NCI-H2227 treated with DMSO at 0.1 percent for 48 hours (cell line): ENCODE results near the gene ARHGEF35.
"Not testable (repeated sequence)": the region's sequence is repeated elsewhere in the genome, so short reads cannot be mapped to it uniquely, and the experiment has no call there.

ENCODE experiments used
- DNase-seq: peaks from one replicate; lab custom pipeline; 2025; lab: John Stamatoyannopoulos, UW

ARHGEF35 gene

DNA sequence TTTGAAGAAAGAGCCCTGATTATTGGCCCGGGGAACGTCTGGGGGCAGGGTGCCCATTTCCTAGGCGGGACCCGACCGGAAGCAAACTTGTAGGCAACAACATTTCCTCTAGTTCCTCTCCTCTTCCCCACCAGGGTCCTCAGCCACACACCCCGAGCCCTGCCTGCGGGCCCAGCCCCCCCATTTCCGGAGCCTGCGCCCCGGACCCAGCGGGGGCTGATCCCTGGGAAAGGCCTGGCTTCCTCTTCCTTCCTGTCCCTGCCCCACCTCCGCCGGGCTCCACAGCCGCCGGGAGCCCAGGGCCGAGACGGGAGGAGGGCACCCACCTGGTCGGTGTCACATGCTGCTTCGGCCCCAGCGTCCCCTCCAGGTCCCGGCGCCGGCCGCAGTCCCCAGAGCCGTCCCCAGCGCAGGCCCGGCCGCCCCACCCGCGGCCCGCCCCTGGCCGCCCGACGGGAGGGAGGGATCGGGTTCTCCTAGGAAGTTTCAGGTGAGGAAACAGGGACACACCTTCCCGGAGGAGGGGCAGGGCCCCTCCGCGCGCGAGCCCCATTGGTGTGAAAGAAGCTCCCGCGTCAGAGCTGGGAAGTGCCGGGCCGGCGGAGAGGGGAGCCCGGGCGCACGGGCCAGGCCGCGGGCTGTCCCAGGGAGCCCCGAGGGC, at the start of gene ARHGEF35:
Gene ARHGEF35, minus strand, starts transcription at position 622 of the 661 bp plus-strand sequence. CDS start 7,450 bp downstream, outside the sequence.
- DNase-seq: not testable (repeated sequence)

DNA sequence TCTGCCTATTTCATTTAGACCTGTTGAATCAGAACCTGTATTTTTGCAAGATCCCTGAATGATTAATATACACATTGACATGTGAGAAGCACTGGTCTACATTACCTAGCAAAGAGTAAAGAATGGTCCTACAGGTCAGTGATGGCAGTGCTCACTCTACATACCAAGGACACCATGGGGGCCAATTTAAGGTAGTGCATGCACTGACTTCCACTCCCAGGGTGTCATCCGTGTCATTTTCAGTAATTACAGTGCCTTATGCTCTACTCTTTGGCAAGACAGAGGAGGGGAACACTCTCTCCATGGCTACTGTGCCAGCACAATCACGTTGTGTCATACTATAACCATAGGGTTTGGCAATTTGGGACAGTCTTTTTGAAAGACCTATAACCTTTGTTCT, 49.7 kb upstream of the ARHGEF35 start:
- not testable (repeated sequence) for DNase-seq

GRCh38 chr7:144239365-144239764, 43.7 kb upstream of the ARHGEF35 start, which contains the start of gene OR2A42:
OR2A42 (minus strand) TSS chr7:144239605; CDS start chr7:144232843, 6,762 bp downstream.
- DNase-seq: not testable (repeated sequence)

GRCh38 chr7:144238530-144239082, 43.0 kb upstream of the ARHGEF35 start:
- not testable (repeated sequence) for DNase-seq

DNA sequence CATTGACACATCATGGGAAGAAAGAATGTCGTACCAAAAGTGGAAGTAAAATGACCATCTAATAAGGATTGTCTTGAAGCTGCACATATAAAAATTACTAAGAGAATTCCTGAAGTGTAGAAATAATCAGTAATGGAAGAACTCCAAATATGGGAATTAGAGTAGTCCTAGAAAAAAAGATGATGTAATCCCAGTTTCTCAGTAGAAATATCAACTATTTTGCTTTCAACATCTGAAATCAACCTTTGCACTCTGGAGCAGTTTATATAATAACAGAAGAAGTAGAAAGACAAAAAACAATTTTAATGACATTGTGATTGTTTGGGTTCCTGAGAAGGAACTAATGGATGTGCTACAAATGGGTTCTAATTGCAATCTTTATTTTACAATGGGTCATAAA, 37.4 kb upstream of the ARHGEF35 start:
- DNase-seq: not testable (repeated sequence)

- DNase-seq: not testable (repeated sequence)
Measured at GRCh38 chr7:144231027-144231426, 35.4 kb upstream of the ARHGEF35 start.

DNA sequence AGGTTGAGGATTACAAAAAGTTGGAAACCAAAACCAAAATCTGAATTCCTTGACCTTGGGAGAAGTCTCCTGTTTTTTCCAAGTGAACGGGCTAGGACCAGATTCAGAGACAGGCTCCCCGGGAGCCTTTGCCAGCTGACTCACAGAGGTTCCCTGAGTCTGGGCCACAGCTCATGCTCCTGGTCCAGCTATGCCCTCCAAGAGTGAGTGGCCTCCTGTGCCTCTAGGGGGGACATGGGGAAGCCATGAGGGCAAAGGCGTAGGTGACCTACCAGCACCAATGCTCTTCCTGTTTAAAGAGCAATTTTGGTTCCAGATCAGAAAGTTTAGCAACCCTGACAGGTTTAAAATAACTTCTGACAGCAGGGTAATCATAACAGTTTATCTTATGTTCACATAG, 33.2 kb upstream of the ARHGEF35 start:
- not testable (repeated sequence) for DNase-seq

- not testable (repeated sequence) for DNase-seq
Measured at GRCh38 chr7:144226866-144227265, 31.2 kb upstream of the ARHGEF35 start.

DNA sequence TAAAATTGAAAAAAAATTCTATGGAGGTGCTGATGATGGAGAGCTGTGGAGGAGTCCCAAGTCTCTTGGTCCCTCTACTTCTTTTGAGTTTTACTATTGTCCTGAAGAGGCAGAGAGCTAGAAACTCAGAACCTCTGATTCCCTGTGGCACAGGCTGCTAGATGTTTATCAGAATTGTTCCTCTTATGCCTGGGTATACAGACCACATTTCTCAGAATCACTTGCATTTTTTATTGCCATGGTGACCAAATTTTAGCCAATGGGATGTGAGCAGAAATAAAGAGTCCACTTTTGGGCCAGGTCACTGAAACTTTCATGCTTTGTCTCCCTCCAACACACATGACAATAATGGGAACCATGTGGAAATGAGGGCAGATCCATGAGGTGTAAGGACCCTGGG, 28.0 kb upstream of the ARHGEF35 start:
- not testable (repeated sequence) for DNase-seq

- DNase-seq: not testable (repeated sequence)
Measured at GRCh38 chr7:144220531-144220930, 24.9 kb upstream of the ARHGEF35 start.

DNA sequence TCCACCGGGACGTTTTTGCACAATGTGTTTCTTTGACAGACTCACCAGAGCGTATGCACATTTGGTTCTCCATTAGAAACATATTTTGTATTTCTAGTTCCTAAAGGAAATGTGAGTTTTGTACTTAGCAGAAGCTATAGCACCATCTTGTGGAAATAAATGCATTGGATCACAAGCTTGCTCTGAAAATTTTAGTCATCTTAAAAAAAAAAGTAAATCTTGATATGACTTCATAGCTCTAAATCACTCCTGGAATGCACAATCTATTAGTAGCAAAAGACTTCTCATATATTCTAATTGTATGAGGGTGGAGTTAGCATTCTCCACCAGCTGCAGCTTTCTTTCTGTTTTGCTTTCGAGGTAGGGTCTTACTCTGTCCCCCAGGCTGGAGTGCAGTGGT, 23.5 kb upstream of the ARHGEF35 start:
- not testable (repeated sequence) for DNase-seq

DNA sequence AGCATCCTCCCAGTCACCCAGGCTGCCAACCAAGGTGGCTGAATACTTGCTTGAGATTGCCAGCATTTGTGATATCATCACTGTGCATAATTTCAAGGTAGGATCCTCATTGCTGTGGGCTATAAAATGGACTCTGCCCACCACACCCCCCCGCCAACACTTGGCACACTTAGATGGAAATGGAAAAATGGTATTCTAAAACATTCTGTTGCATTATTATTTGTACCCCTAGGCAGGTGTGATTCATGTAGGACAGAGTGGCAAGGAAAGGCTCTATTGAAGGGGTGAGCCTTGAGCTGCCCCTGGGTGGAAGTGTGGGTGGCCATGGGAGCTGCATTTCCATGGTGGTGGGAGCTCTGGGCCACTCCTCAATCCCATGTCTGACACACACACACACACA, 22.9 kb upstream of the ARHGEF35 start:
- not testable (repeated sequence) for DNase-seq

DNA sequence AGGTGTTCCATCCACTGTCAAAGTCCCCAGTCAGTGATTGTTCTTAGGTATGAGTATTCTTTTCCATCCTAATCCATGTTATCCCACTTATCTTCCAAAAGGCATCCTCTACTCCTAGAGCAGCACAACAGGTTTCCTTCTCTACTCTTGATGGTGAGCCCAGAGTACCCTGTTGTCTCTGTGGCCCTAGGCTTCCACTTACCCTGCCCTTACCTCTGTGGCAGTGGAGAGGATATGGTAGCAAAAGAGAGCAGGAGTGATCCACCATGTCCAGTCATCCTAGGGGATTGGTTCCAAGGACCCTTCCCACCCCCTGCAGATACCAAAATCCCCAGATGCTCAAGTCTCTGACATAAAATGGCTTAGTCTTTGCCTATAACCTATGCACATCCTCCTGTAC, 21.6 kb upstream of the ARHGEF35 start:
- not testable (repeated sequence) for DNase-seq

GRCh38 chr7:144205306-144205705, 9.7 kb upstream of the ARHGEF35 start:
- DNase-seq: not testable (repeated sequence)

GRCh38 chr7:144203086-144203485, 7.5 kb upstream of the ARHGEF35 start:
- not testable (repeated sequence) for DNase-seq

- DNase-seq: not testable (repeated sequence)
Measured at GRCh38 chr7:144201978-144202377, 6.3 kb upstream of the ARHGEF35 start.

DNA sequence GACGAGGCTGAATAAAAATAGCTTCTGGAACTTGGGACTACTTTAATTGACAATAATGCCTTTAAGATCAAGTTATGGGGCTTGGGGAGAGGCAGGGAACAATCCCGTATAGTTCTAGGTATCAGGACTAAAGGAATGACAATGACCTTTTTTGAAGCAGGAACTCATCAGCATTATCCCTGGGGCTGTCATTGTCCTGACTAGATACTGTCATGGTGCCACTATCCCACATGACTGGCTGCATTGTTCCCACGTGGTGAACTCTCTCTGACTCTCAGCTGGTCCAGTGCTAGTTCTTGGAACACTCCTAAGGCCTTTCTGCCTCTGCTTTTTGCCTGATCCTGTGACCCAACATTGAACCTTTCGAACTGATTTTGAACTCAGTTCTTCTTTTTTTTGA, 3.3 kb upstream of the ARHGEF35 start:
- not testable (repeated sequence) for DNase-seq

DNA sequence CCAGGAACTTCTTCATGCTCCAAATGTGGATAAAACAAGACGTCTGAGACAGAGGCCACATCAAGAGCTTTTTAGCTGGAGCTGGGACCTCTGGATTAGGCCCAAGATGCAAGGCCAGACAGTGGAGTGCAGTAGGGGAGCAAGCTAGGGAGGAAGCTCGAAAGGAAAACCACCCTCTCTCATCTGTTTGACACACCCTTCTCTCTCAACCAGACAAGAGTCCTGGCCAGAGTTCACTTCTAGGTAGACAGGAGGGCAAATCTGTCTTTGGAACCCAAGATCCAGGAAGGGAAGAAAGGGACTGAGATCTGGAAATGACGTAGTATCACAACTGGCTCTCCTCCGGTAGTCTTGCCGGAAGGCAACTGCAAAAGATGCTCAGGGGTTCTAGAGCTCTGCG, 1.2 kb downstream of the ARHGEF35 start:
- DNase-seq: not testable (repeated sequence)

GRCh38 chr7:144193782-144194181, 1.9 kb downstream of the ARHGEF35 start:
- not testable (repeated sequence) for DNase-seq

DNA sequence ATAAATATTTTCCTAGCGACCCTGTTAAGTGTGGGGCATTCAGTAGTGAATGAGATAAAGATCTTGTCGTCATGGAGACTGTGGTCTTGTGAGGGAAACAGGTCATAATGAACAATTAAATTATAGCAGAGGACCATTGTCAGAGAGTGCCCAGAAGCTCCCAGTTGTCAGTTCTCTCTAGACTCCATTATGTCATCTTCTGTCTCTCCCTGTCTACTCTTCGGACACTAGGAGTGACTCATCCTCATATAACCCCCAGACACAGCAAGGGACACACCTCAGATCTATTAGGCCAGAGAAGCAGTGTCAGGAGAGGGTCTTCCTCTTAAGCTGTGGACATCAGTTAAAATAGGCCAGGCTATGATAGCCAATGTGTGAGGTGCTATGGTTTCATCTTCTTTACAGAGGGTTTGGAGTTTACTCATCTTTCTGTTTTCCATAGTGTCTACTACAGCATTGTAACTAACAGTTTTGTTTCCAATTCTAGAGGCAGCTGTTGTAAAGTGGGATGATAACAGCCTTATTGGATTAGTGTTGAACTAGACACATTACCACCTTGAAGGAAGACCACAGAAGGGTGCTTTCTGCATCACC, 7.0 kb downstream of the ARHGEF35 start:
- not testable (repeated sequence) for DNase-seq

DNA sequence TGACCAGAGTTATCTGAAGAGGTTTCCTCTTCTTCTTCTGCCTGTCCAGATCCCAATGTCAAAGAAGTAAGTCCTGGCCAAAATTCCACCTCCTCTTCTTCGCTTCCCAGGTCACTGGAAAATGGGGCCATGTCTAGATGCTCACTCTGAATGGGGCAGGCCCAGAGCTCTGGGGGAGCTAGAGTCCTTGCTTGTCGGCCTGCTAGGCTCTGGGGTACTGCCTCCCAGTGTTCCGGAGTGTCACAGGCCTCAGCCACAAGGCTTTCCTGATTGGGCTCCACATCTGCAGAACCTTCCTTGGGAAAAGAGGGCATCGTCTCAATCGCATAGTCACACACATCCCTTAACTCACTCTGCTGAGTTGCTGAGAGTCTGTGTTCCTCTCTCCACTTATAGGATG, 7.8 kb downstream of the ARHGEF35 start:
- DNase-seq: not testable (repeated sequence)

DNA sequence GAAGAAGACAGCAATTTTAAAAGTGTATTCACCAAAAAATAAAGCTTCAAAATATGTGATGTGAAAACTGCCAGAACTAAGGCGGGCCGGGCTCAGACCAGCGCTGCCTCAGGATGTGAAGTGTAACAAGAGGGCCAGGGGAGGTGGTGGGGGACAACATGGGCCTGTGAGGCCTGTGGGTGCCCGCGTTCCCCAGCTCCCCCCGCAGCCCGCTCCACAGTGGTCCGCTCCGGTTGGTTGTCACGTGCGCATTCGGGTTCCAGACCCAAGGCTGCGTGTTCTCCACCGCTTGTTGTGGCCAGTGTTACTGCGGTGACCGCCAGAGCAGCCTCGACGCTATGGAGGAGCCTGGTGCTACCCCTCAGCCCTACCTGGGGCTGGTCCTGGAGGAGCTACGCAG, 12.5 kb downstream of the ARHGEF35 start, which contains the start of gene CTAGE4:
Gene CTAGE4, plus strand, starts transcription at position 301 of the 400 bp plus-strand sequence. Its CDS starts 38 bp downstream, at position 339.
- DNase-seq: not testable (repeated sequence)

DNA sequence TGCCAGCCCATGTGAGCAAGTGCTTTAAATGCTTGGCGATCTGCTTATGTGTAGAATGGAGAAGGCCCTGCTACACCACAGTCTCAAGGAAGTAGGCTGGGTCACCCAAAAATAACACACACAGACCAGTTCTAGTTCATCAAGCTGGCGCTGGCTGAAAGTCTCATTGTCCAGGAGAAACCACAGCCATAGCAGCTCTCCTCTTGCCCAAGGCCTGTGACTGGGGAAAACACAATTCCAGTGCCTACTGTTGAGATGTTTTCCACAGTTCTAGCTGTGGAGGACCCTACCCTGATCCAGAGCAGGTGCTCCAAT, 16.5 kb downstream of the ARHGEF35 start:
- not testable (repeated sequence) for DNase-seq
